Brain microvascular endothelial cell (primary cell): ENCODE measurements around the gene RBMXL2.
A peak's percentile ranks its signal among the peaks of the same experiment; 100 is the strongest.

ENCODE experiments used
- DNase-seq: peaks from one replicate; pipeline ENCODE4 v3.0.0-alpha.2; 2020
- H3K27ac ChIP-seq: fragments of 250-450 bp; sonication (Bioruptor Pico); 2 replicates; pipeline ENCODE4 v1.5.1; 2020; ENCODE audit warnings: mild to moderate bottlenecking, moderate library complexity
- H3K27me3 ChIP-seq: fragments of 250-450 bp; sonication (Bioruptor Pico); replicated peaks from 2 replicates; pipeline ENCODE4 v1.5.1; 2020; ENCODE audit warnings: mild to moderate bottlenecking
- H3K36me3 ChIP-seq: fragments of 250-450 bp; sonication (Bioruptor Pico); replicated peaks from 2 replicates; pipeline ENCODE4 v1.5.1; 2020; ENCODE audit warnings: mild to moderate bottlenecking
- H3K4me3 ChIP-seq: 2 replicates; pipeline ENCODE4 v1.5.1; 2011; ENCODE audit warnings: low read depth, mild to moderate bottlenecking, control low read depth, low read length, moderate library complexity
- in situ Hi-C: cut with HindIII; loops from 2 replicates; pipeline ENCODE4 v1.10.0; 2017; ENCODE audit warnings: low sequenced_read_pairs, low pct_ligation_motif_present
- TF ChIP-seq, protein P1 (sequence below): IDR thresholded peaks from 2 replicates; pipeline ENCODE4 v1.5.1; 2011; ENCODE audit warnings: low read depth, mild to moderate bottlenecking, moderate library complexity, low read length, control low read depth, inconsistent platforms; ENCODE audit errors: missing control alignments

The RBMXL2 gene

DNA sequence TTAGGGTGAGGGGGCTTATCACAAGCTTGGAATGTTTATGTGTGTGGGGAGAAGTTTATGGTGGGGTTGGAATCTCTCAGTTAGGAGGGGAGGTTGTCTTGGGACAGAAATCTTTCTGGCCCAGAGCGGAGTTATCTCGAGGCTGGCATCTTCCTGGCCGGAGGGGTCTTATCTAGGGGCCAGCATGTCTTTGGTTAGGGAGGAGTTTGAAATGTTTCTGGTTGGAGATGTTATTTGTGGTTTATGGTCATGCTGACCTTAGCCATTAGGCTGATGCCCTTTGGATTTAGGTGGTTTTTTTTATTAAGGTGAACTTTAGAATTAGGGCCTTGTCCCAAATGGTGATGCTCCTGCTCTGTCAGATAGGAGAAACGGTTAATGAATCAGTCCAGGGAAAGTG, 7.9 kb upstream of the RBMXL2 start:
- no peaks in the 10 kb centered on the region for H3K36me3 ChIP-seq
- TF ChIP-seq, protein P1, sequence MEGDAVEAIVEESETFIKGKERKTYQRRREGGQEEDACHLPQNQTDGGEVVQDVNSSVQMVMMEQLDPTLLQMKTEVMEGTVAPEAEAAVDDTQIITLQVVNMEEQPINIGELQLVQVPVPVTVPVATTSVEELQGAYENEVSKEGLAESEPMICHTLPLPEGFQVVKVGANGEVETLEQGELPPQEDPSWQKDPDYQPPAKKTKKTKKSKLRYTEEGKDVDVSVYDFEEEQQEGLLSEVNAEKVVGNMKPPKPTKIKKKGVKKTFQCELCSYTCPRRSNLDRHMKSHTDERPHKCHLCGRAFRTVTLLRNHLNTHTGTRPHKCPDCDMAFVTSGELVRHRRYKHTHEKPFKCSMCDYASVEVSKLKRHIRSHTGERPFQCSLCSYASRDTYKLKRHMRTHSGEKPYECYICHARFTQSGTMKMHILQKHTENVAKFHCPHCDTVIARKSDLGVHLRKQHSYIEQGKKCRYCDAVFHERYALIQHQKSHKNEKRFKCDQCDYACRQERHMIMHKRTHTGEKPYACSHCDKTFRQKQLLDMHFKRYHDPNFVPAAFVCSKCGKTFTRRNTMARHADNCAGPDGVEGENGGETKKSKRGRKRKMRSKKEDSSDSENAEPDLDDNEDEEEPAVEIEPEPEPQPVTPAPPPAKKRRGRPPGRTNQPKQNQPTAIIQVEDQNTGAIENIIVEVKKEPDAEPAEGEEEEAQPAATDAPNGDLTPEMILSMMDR: no peak
- in situ Hi-C loops: no loop called here

DNA sequence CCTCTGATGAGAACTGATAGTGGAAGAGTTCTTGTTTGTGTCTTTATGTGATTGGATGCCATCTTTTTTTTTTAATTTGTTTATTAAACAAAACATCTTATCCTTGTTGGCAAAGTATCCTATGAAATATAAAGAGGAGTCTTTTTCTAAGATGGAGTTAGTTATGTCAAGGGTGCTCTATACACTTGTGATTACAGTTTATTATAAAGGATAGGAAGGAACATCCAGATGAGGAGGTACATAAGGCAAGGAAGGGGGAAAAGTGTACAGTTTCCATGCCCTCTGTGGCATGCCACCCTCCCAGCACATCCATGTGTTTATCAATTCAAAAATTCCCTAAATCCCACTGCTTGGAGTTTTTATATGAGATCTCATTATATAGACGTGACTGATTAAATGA, 7.4 kb upstream of the RBMXL2 start:
- DNase-seq: no peak
- TF ChIP-seq, protein P1: no peak
- Histone ChIP-seq H3K27me3 (no peaks in the 10 kb centered on the region), H3K4me3 (no peak overlapping the region), H3K36me3 (no peaks in the 10 kb centered on the region), H3K27ac (no peak overlapping the region)
- in situ Hi-C loops: no loop called here

More for the DNA sequence above, 7.9 kb upstream of the RBMXL2 start:
- Histone ChIP-seq H3K4me3 (no peak overlapping the region), H3K27me3 (no peaks in the 10 kb centered on the region), H3K27ac (no peak overlapping the region)
- DNase-seq: no peak

DNA sequence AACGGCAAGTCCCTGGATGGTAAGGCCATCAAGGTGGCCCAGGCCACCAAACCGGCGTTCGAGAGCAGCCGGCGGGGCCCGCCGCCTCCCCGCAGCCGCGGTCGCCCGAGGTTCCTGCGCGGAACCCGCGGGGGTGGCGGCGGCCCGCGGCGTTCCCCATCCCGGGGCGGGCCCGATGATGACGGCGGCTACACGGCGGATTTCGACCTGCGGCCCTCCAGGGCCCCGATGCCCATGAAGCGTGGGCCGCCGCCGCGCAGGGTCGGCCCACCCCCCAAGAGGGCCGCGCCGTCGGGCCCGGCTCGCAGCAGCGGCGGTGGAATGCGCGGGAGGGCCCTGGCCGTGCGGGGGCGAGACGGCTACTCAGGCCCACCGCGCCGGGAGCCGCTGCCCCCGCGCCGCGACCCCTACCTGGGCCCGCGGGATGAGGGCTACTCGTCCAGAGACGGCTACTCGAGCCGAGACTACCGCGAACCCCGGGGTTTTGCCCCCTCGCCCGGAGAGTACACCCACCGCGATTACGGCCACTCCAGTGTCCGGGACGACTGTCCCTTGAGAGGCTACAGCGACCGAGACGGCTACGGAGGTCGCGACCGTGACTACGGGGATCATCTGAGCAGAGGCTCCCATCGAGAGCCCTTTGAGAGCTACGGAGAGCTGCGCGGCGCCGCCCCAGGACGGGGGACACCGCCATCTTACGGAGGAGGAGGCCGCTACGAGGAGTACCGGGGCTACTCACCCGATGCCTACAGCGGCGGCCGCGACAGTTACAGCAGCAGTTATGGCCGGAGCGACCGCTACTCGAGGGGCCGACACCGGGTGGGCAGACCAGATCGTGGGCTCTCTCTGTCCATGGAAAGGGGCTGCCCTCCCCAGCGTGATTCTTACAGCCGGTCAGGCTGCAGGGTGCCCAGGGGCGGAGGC, 792 bp downstream of the RBMXL2 start:
- in situ Hi-C loops: no loop called here
- TF ChIP-seq, protein P1: no peak
- H3K27ac ChIP-seq: no peak overlapping the region
- H3K27me3 ChIP-seq: no peaks in the 10 kb centered on the region
- no peaks in the 10 kb centered on the region for H3K36me3 ChIP-seq
- H3K4me3 ChIP-seq: no peak overlapping the region
- no peak for DNase-seq

DNA sequence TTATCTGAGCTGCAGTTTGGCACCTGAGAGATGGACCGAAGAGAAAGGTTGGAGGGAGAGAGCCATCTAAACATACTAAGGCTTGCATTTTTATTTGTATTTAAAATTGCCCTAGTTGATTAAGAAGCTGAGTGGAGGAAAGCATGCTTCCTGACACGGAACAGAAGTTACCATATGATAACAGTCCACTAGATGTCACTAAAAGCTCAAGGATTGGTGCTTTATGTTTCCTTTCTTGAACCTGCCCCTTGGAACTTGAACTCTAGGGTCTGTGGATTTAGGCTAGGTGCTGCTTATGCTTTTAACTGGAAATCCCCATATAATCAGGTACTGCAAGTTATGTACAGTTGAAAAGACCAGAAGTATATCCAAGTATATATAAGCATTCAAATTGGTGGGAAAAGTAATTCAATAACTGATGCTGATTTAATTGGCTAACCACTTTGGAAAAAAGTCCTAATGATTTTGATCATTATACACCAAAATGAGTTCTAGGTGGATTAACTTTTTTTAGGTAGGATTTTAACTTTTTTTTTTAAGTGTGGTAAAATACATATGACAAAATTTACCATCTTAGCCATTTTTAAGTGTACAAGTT, 9.5 kb downstream of the RBMXL2 start:
- no peaks in the 10 kb centered on the region for H3K36me3 ChIP-seq
- no peak overlapping the region for H3K4me3 ChIP-seq
- no peaks in the 10 kb centered on the region for H3K27me3 ChIP-seq
- TF ChIP-seq, protein P1: peak; percentile 62
- DNase-seq: peak; percentile 13
- in situ Hi-C loops: no loop called here
- no peak overlapping the region for H3K27ac ChIP-seq

DNA sequence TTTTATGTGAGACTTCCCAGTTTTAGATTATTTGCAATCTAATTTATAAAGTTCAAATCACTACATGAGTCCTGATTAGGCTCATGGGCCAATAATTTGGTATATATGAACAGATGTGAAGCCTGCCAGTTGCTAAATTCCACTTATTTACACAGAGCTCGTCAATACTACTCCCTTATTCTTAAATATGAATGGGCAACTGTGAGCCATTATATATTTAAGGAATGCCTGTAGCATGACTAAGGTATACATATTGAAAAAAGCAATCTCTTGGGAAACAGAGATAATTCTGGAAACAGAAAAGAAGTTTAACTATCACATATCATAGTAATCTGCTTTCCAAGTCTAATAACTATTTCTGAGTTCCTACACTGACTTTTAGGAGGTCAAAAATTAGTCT, 27.0 kb downstream of the RBMXL2 start:
- no peak overlapping the region for H3K27ac ChIP-seq
- in situ Hi-C loops: no loop called here
- H3K36me3 ChIP-seq: no peaks in the 10 kb centered on the region
- H3K4me3 ChIP-seq: no peak overlapping the region
- DNase-seq: no peak
- TF ChIP-seq, protein P1: no peak
- H3K27me3 ChIP-seq: no peaks in the 10 kb centered on the region
